K562 treated with DMSO at 1 percent for 24 hours (cell line): ENCODE results near the gene MSANTD4. TPM values are rescaled to one million over a fixed set of nuclear protein-coding genes. Genes with fewer than 3 reads are reported as not detected.

Experiments
- total RNA-seq: library from RNA; unstranded; fragments of 300-600 nt; gene quantifications from 2 replicates; pipeline ENCODE4 v1.2.3, GENCODE V29; 2022; ENCODE audit warnings: low read depth; ENCODE audit not compliant: insufficient read depth

Gene MSANTD4
- 5.7 and 7.4 TPM in 2 replicates for total RNA-seq

DNA sequence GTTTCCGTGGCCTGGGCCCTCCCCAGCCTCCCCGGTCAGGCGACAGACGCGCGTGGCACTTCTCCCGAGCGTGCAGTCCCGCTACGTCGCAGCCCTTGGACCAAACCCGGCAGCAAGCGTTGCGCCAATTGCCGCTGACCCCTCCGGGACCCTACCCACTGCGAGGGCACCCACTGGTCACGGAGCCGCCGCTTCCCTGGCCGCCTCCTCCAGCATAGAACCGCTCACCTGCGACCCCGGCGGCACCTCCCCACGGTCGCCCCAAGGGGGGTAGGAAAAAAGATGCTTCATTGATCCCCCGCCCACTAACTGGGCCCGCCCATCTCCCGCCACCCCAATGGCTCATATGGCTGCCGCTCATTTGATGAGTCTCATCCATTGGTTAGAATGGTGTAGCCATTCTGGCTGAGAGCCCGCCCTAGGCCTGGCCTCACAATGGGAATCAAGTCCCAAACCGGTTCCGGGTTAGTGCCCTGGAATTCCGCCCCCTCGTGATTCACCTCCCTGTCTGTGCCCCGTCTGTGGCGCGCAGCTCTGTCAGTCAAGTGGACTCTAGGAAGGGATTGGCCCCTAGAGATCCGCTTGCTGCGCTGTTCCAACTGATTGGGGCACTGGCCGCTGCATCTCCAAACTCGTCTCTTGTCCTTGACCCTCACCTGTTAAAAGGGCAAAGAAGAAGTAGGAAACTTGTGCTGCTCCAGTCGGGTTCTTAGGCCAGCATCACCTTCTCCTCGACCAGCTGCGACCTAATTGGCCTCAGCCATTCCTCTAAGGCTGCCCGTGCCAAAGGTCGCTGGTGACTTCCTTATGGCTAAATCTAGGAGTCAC lies at the start of gene MSANTD4:
TSS of gene MSANTD4 (minus strand) at position 274 of the 828 bp plus-strand sequence. CDS start 11,323 bp downstream, outside the sequence.

Other genes starting within 250 kb of the MSANTD4 start
- 3.4 and 6.7 TPM in 2 replicates for gene KBTBD3, start 55.1 kb upstream of the MSANTD4 start, total RNA-seq
- 17.4 and 18.8 TPM in 2 replicates for gene AASDHPPT, start 55.4 kb upstream of the MSANTD4 start, total RNA-seq